CD4-positive, alpha-beta T cell treated with Interleukin-2 at 100 ng/mL for 4 hours (primary cell): Measurements from ENCODE around the gene LHX2.
"Not testable (repeated sequence)": the region's sequence is repeated elsewhere in the genome, so short reads cannot be mapped to it uniquely, and the experiment has no call there.

Experiments
- DNase-seq: peaks from one replicate; pipeline ENCODE4 v3.0.0-alpha.2; 2020; ENCODE audit warnings: low spot score

LHX2 gene, protein sequence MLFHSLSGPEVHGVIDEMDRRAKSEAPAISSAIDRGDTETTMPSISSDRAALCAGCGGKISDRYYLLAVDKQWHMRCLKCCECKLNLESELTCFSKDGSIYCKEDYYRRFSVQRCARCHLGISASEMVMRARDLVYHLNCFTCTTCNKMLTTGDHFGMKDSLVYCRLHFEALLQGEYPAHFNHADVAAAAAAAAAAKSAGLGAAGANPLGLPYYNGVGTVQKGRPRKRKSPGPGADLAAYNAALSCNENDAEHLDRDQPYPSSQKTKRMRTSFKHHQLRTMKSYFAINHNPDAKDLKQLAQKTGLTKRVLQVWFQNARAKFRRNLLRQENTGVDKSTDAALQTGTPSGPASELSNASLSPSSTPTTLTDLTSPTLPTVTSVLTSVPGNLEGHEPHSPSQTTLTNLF

GRCh38 chr9:124011460-124012301 is at the start of gene LHX2:
Gene LHX2 (plus strand): TSS chr9:124011768. CDS start chr9:124012349, 581 bp downstream.
- no peak for DNase-seq

- DNase-seq, result no peak
Observed at GRCh38 chr9:123964761-123965160, 46.8 kb upstream of the LHX2 start.

DNA sequence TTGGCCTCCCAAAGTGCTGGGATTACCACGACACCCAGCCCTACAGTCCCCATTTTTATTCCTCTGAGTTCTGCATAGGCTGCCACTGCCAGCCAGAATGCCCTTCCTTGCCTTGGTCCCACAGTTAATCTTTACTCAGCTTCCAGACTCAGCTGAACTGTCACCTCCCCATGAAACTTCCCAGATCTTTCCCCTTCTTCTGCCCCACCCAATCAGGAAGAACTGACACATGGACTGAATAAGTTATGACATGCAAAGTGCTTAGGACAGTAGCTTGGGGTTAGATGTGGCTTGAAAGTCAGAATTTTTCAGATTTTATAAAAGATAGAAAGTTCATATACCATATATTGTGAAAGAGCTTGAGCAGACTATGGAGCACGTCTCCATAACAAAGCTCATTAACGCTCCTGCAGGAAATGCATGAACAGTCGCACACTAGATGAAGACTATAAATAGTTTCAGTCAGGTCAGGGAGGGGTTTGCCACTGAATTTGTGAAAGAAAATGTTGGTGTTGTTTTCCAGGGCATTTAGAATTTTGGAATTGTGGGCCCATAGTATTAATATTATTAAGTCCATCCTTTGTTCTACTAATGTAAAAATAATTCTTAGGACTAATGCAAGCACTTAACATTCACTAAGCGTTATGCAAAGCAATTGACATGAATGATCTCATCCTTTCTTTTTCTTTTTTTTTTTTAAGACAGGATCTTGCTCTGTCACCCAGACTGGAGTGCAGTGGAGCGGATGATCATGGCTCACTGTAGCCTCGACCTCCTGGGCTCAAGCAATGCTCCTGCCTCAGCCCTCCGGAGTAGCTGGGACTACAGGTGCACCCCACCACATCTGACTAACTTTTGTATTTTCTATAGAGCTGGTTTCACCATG is 45.5 kb upstream of the LHX2 start:
- DNase-seq, result no peak

DNA sequence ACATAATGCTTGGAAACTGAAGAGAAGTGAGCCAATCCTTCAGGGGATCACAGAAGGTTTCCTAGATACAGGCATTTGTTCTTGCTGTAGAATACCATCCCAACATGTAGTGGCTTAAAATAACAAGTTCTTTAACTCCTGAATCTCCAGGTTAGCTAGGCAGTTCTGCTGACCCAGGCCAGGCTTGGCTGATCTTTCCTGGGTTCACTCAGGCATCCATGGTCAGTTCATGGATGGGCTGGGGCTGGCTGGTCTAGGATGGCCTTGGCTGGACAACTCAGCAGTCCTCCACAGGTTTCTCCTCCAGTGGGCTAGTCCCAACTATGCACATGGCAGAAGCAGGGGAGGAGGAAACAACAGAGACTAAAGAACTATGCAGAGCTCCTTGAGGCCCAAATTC is 44.2 kb upstream of the LHX2 start:
- no peak for DNase-seq

DNA sequence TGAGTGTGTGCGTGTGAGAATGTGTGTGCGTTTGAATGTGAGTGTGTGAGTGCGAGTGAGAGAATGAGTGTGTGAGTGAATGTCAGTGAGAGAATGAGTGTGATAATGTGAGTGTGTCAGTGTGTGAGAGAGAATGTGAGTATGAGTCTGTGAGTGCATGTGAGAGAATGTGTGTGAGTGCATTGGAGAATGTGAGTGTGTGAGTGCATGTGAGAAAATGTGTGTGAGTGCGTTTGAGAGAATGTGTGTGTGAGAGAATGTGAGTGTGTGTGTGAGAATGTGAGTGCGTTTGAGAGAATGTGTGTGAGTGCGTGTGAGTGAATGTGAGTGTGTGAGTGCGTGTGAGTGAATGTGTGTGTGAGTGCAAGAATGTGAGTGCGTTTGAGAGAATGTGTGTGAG is 39.0 kb upstream of the LHX2 start:
- no peak for DNase-seq

- DNase-seq, result no peak
Observed at GRCh38 chr9:123973590-123974223, 37.9 kb upstream of the LHX2 start.

- DNase-seq, result no peak
Observed at GRCh38 chr9:123974471-123974870, 37.1 kb upstream of the LHX2 start.

DNA sequence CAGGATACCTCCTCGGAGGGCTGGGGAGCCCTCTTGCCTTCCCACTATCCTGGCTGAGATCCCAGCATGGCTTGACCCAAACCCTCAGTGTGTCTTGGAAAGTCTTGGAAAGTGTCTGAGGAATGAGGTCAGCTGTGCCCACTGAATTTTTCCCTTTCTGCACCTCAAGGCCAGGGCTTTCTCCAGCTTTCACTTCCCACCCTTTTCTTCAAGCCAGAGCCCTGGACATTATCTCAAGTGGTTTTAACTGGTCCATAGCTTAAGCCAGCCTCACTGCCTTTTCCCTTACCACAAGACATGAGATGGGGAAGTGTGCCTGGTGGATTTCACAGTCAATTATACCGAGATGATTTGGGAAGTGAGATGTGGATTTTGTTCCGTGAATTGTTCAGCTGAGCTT is 35.7 kb upstream of the LHX2 start:
- DNase-seq, result no peak

DNA sequence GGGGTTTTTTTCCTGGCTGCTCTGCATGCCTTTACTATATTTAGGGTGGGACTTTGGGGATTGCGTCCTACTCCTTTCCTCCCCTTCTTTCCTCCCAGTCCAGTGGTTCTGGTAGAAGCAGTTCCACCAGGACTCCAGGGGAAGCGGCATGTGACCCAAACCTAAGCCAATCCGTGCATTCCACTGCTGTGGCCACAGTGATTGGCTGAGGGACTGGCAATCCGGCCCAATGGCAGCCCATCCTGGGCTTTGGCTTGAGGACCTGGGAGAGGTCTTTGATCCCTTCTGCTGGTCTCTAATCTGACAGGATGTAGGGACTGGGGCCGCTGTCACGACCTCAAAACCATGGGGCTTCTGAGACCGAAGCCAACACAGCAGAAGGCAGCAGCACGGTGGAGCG is 35.0 kb upstream of the LHX2 start:
- not testable (repeated sequence) for DNase-seq

DNA sequence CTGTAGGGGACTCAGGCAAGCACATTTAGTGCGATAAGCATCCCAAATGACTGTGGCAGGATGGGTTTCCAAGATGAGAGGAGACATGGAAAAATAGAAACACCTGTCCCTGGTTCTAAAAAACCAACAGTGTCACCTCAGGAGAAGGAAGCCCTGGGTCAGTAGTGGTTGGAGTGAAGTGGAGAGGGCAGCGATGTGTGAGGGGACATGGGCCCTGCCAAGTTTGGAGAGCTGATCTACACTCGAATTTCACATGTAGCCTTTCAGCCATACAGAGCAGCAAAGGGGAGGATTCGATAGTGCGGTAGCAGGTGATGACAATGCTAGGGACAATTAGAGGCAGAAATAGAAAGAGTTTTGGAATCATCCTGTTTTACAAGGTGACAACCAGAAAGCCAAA is 32.6 kb upstream of the LHX2 start:
- no peak for DNase-seq

DNA sequence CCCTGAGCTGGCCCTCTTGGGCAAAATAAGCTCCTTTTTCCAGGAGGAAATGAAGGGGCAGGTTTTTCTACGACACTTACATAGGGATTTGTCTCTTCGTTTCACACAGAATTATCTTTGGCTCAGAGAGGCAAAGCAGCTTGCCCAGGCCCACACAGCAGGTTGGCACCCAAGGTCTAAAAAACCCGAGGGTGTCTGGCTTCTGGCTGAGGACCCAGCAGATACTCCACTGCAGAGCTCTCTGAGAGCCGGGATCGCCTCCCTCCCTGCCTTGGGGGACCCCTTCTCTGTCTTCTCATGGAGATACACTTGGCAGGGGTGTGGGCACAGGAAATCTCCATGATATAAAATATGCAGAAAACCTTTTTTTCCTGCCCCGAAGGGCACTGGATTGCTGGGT is 29.0 kb upstream of the LHX2 start:
- DNase-seq, result no peak

- DNase-seq, result no peak
Observed at GRCh38 chr9:123983047-123983446, 28.5 kb upstream of the LHX2 start.

GRCh38 chr9:123984802-123985201 is 26.8 kb upstream of the LHX2 start:
- DNase-seq, result no peak

- no peak for DNase-seq
Observed at GRCh38 chr9:123985869-123986268, 25.7 kb upstream of the LHX2 start.

DNA sequence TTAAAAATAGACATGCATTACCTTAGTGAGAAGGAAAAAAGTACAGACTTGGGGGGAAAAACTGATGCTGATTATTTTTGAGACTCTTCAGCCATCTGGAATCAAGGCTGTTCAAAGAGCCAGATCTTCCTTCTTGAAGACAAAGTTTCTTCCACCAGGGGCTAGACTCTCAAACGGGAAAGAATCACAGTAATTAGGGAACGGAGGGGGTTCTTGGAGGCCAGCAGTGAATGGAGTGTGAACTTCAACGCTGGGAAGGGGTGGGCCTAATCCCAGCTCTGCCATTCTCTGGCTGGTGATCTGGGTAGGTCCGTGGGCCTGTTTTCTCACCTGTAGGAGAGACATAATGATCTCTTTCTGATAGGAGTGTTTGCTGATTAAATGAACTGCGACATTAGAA is 21.1 kb upstream of the LHX2 start:
- DNase-seq, result no peak

DNA sequence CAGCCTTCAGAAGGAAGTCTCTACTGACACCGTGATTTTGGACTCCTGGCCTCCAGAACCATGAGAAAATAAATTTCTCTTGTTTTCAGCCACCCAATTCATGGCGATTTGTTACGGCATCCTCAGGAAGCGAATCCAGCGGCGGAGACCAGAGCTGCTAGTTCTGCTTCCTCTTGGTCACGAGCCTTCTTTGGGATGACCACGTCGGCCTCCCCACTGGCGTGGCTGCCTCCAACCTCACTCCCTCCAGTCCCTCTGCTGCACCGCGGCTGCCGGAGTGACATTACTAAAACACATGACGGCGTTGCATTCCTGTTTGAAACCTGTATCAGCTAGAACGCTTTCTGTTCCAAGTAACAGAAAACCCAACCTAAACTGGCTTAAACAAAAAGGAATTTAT is 18.9 kb upstream of the LHX2 start:
- DNase-seq, result not testable (repeated sequence)

DNA sequence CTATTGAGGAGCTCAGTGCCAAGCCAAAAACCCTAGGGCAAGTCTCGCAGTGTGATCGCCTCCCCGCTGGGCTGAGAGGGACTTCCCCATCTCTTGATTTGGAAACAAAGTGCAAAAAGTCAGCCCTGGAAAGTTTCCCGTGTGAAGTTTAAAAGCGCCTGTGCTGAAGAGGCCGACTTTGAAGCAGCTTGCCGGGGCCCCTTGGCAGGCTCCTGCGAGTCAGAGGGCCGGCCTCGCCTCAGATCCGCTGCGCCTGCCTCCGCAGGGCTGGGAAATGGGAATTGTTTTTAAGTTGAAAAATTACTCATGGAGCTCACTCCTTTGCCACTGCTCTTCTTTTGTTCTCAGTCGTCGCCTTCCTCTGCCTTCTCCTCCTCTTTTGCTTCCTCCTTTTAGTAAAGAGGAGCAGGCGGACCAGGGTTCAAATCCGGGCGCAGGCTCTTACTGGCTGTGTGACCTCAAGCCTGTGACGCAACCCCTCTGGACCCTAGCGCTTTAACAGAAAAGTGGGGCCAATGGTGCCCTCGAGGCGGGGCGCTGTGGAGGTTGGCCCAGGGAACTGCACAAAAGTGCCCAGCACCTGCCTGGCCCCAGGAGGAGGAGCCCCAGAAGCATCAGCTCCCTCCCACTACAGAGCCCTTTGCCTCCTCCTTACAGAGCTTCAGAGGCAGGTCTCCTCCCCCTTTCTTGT is 14.7 kb upstream of the LHX2 start:
- DNase-seq, result no peak

- DNase-seq, result no peak
Observed at GRCh38 chr9:123997665-123998277, 13.8 kb upstream of the LHX2 start.

- DNase-seq, result no peak
Observed at GRCh38 chr9:123998278-123998925, 13.2 kb upstream of the LHX2 start.

DNA sequence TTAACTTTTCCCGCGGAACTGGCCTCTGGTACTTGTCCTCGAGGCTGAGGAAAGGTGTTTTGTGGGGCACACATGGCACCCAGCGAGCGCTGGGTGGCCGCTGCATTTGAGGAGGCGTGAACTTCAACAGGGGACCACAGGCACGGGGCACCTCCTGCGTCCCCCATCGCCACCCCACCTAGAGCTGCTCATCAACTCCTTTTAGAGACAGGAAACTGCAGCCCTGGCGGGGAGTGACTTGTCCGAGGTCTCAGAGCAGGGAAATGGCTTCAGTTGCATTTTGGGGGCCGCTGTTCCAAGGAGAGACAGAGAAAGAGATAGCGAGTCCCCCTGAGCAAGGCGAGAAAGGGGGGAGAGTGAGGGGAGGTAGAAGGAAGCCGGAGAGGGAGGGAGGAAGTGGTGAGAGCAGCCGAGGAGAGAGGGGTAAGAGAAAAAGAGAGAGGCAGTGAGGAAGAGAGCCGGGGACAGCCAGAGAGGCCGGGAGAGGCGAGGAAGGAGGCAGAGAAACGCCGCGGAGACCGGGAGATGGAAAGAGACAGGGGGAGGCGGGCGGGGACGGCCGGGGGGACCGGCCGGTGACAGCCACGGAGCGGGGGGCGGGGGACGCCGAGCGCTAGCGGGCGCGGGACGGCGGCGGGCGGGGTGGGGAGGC is 12.5 kb upstream of the LHX2 start:
- DNase-seq, result no peak
